ENCODE data around the gene FMO5.

FMO5 gene

DNA sequence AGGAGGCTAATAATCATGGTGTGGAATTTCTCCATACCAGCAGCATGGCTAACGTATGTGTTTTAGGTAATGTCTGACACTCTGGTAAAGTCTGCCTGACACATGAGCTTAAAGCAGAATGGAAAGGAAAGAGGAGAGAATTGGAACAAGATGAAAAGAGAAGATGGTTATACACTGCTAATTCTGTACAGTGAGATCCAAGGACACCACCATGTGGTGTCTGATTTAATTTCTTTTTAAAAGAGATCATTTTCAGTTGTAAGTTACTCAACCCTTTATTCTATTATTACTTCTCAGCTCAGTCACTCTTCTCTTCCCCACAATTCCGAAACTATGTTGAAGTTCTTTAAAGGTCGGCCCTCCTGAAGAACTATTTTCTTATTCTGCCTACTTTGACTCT lies 68.5 kb downstream of the FMO5 start:
- no peaks in the 10 kb centered on the region for H3K27me3 ChIP-seq (ENCODE audit: control insufficient read depth, low read length)
- H3F3A ChIP-seq (ENCODE audit: control insufficient read depth, insufficient read depth): no peaks in the 10 kb centered on the region
- no peak overlapping the region for H3K27ac ChIP-seq (ENCODE audit: low read depth, low read length)
- H3K36me3 ChIP-seq (ENCODE audit: control insufficient read depth, low read length): peaks cover 40% of the 10 kb centered on the region
- H3K4me1 ChIP-seq (ENCODE audit: control insufficient read depth, low read length): no peaks in the 10 kb centered on the region
- no peak overlapping the region for H3K4me2 ChIP-seq (ENCODE audit: low read length)
- no peaks in the 10 kb centered on the region for H3K9me3 ChIP-seq (ENCODE audit: control insufficient read depth, insufficient read depth, low read length)
- H3K4me3 ChIP-seq (ENCODE audit: low read length): no peak overlapping the region
- no peaks in the 10 kb centered on the region for H3K79me2 ChIP-seq (ENCODE audit: control insufficient read depth, low read length)
- H4K20me1 ChIP-seq (ENCODE audit: control insufficient read depth, insufficient read depth, low read depth, low read length): no peaks in the 10 kb centered on the region
- no peaks in the 10 kb centered on the region for H3K9me2 ChIP-seq (replicated peaks; ENCODE audit: control insufficient read depth, low read length)
- TF ChIP-seq, protein P1, sequence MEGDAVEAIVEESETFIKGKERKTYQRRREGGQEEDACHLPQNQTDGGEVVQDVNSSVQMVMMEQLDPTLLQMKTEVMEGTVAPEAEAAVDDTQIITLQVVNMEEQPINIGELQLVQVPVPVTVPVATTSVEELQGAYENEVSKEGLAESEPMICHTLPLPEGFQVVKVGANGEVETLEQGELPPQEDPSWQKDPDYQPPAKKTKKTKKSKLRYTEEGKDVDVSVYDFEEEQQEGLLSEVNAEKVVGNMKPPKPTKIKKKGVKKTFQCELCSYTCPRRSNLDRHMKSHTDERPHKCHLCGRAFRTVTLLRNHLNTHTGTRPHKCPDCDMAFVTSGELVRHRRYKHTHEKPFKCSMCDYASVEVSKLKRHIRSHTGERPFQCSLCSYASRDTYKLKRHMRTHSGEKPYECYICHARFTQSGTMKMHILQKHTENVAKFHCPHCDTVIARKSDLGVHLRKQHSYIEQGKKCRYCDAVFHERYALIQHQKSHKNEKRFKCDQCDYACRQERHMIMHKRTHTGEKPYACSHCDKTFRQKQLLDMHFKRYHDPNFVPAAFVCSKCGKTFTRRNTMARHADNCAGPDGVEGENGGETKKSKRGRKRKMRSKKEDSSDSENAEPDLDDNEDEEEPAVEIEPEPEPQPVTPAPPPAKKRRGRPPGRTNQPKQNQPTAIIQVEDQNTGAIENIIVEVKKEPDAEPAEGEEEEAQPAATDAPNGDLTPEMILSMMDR (IDR thresholded peaks at IDR 0.05; ENCODE audit: low read depth, low read length, poor library complexity, severe bottlenecking): no peak
- TF ChIP-seq EZH2phosphoT487 (IDR thresholded peaks at IDR 0.05; ENCODE audit: borderline replicate concordance, low read length): no peak

DNA sequence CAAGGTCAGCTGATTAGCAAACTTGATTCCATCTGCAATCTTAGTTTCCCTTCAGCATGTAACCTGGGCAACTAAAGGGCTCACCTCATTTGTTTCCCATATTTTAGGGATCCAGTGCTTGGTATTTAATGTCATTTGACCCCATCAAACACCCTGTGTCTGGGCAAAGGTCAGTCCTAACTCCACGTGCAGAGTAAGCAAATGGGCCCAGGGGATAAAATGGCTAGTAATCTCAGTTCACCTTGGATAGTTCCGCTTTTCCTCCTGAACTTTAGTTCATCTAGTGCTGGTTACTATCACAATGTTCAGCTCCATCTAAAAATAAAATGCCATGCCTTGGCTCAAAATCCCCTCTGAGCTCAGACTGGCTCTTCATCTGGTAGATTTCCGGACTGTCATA lies 72.4 kb downstream of the FMO5 start:
- Histone ChIP-seq H4K20me1 (ENCODE audit: control insufficient read depth, insufficient read depth, low read depth, low read length) (no peaks in the 10 kb centered on the region), H3K4me2 (ENCODE audit: low read length) (no peak overlapping the region), H3K36me3 (ENCODE audit: control insufficient read depth, low read length) (peaks cover 4% of the 10 kb centered on the region), H3K79me2 (ENCODE audit: control insufficient read depth, low read length) (no peaks in the 10 kb centered on the region), H3K27ac (ENCODE audit: low read depth, low read length) (no peak overlapping the region), H3K4me3 (ENCODE audit: low read length) (no peak overlapping the region), H3K9me2 (replicated peaks; ENCODE audit: control insufficient read depth, low read length) (no peaks in the 10 kb centered on the region), H3K27me3 (ENCODE audit: control insufficient read depth, low read length) (peaks cover 3% of the 10 kb centered on the region; the same call in 1 of the 2 replicates), H3F3A (ENCODE audit: control insufficient read depth, insufficient read depth) (no peaks in the 10 kb centered on the region), H3K4me1 (ENCODE audit: control insufficient read depth, low read length) (no peaks in the 10 kb centered on the region), H3K9me3 (ENCODE audit: control insufficient read depth, insufficient read depth, low read length) (no peaks in the 10 kb centered on the region)
- TF ChIP-seq, protein P1 (IDR thresholded peaks at IDR 0.05; ENCODE audit: low read depth, low read length, poor library complexity, severe bottlenecking): no peak
- no peak for TF ChIP-seq EZH2phosphoT487 (IDR thresholded peaks at IDR 0.05; ENCODE audit: borderline replicate concordance, low read length)

DNA sequence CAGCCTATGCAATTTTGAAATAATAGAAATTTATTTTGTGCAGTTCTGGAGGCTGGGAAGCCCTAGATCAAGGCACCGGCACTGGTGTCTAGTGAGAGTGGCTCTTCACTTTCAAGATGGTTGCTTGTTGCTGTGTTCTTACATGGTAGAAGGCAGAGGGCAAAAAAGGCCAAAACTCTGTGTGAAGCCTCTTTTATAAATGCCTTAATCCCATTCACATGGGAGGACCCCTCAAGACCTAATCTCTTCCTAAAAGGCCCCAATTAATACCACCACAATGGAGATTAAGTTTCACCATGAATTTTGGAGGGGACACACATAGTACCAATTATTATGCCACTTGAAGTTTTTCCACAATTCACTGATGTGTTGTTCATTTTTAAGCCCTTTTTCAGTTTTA lies 73.9 kb downstream of the FMO5 start:
- H4K20me1 ChIP-seq (ENCODE audit: control insufficient read depth, insufficient read depth, low read depth, low read length): no peaks in the 10 kb centered on the region
- no peak overlapping the region for H3K4me3 ChIP-seq (ENCODE audit: low read length)
- peaks cover 3% of the 10 kb centered on the region; the same call in 1 of the 2 replicates for H3K27me3 ChIP-seq (ENCODE audit: control insufficient read depth, low read length)
- H3K9me2 ChIP-seq (replicated peaks; ENCODE audit: control insufficient read depth, low read length): no peaks in the 10 kb centered on the region
- H3K4me2 ChIP-seq (ENCODE audit: low read length): no peak overlapping the region
- TF ChIP-seq, protein P1 (IDR thresholded peaks at IDR 0.05; ENCODE audit: low read depth, low read length, poor library complexity, severe bottlenecking): no peak
- no peak for TF ChIP-seq EZH2phosphoT487 (IDR thresholded peaks at IDR 0.05; ENCODE audit: borderline replicate concordance, low read length)
- H3K79me2 ChIP-seq (ENCODE audit: control insufficient read depth, low read length): no peaks in the 10 kb centered on the region
- H3K36me3 ChIP-seq (ENCODE audit: control insufficient read depth, low read length): peaks cover 3% of the 10 kb centered on the region; the same call in 1 of the 2 replicates
- no peaks in the 10 kb centered on the region for H3K9me3 ChIP-seq (ENCODE audit: control insufficient read depth, insufficient read depth, low read length)
- no peaks in the 10 kb centered on the region for H3K4me1 ChIP-seq (ENCODE audit: control insufficient read depth, low read length)
- no peak overlapping the region for H3K27ac ChIP-seq (ENCODE audit: low read depth, low read length)
- H3F3A ChIP-seq (ENCODE audit: control insufficient read depth, insufficient read depth): no peaks in the 10 kb centered on the region
